Loucy (cell line): ENCODE results near the gene NEMP2.
A peak's percentile ranks its signal among the peaks of the same experiment; 100 is the strongest.

Experiments
- H2AFZ ChIP-seq: fragments of 200-600 bp; sonication (generic); 2 replicates; pipeline ENCODE4 v1.6.0; 2016; ENCODE audit warnings: antibody characterized with exemption, mild to moderate bottlenecking, low read length, moderate library complexity
- H3F3A ChIP-seq: fragments of 200-600 bp; 2 replicates; pipeline ENCODE4 v1.6.0; 2016; ENCODE audit warnings: antibody characterized with exemption, low read depth, mild to moderate bottlenecking
- H3K27me3 ChIP-seq: fragments of 200-600 bp; sonication (generic); 2 replicates; pipeline ENCODE4 v1.6.1; 2014; ENCODE audit warnings: low read length, mild to moderate bottlenecking; ENCODE audit not compliant: insufficient read depth, poor library complexity, severe bottlenecking
- H3K36me3 ChIP-seq: fragments of 200-600 bp; sonication (generic); 2 replicates; pipeline ENCODE4 v1.6.1; 2016; ENCODE audit warnings: low read length; ENCODE audit not compliant: insufficient read depth
- H3K4me1 ChIP-seq: fragments of 200-600 bp; sonication (generic); 2 replicates; pipeline ENCODE4 v1.5.1; 2014; ENCODE audit warnings: low read length, mild to moderate bottlenecking; ENCODE audit not compliant: insufficient read depth, poor library complexity, severe bottlenecking
- H3K4me2 ChIP-seq: fragments of 200-600 bp; sonication (generic); 2 replicates; pipeline ENCODE4 v1.6.0; 2014; ENCODE audit warnings: antibody characterized with exemption, low read length, low read depth, mild to moderate bottlenecking; ENCODE audit not compliant: poor library complexity, severe bottlenecking
- H3K4me3 ChIP-seq: fragments of 200-600 bp; sonication (generic); 2 replicates; pipeline ENCODE4 v1.5.1; 2014; ENCODE audit warnings: low read length, mild to moderate bottlenecking, mixed read lengths; ENCODE audit not compliant: poor library complexity, severe bottlenecking
- H3K79me2 ChIP-seq: fragments of 200-600 bp; sonication (generic); 2 replicates; pipeline ENCODE4 v1.6.1; 2014; ENCODE audit warnings: low read length; ENCODE audit not compliant: insufficient read depth
- H3K9ac ChIP-seq: fragments of 200-600 bp; sonication (generic); 2 replicates; pipeline ENCODE4 v1.6.0; 2014; ENCODE audit warnings: mild to moderate bottlenecking, low read depth, low read length, moderate library complexity; ENCODE audit not compliant: poor library complexity, severe bottlenecking
- H3K9me2 ChIP-seq: fragments of 200-600 bp; sonication (generic); replicated peaks from 2 replicates; pipeline ENCODE4 v1.6.1; 2016; ENCODE audit warnings: low read depth, low read length, mixed read lengths
- H3K9me3 ChIP-seq: fragments of 200-600 bp; sonication (generic); 2 replicates; pipeline ENCODE4 v1.6.1; 2014; ENCODE audit warnings: mild to moderate bottlenecking, antibody characterized with exemption, low read length, low read depth; ENCODE audit not compliant: insufficient read depth
- H4K20me1 ChIP-seq: fragments of 200-600 bp; sonication (generic); 2 replicates; pipeline ENCODE4 v1.6.0; 2014; ENCODE audit warnings: antibody characterized with exemption, low read length, mild to moderate bottlenecking; ENCODE audit not compliant: insufficient read depth, poor library complexity, severe bottlenecking
- EZH2phosphoT487 ChIP-seq: fragments of 200-600 bp; IDR thresholded peaks from 2 replicates; pipeline ENCODE4 v1.6.1; 2018; ENCODE audit warnings: antibody characterized with exemption, mild to moderate bottlenecking, moderate library complexity, borderline replicate concordance
- TF ChIP-seq, protein P1 (sequence below): fragments of 200-600 bp; sonication (generic); conservative IDR thresholded peaks from 2 replicates; pipeline ENCODE4 v1.5.1; 2014; ENCODE audit warnings: mild to moderate bottlenecking, antibody characterized with exemption, low read length

The NEMP2 gene, protein sequence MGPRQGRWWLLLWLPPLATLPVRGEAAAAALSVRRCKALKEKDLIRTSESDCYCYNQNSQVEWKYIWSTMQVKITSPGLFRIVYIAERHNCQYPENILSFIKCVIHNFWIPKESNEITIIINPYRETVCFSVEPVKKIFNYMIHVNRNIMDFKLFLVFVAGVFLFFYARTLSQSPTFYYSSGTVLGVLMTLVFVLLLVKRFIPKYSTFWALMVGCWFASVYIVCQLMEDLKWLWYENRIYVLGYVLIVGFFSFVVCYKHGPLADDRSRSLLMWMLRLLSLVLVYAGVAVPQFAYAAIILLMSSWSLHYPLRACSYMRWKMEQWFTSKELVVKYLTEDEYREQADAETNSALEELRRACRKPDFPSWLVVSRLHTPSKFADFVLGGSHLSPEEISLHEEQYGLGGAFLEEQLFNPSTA

GRCh38 chr2:190534310-190535120 lies at the start of gene NEMP2:
NEMP2 (minus strand) TSS chr2:190534722; CDS start chr2:190534655, 67 bp downstream.
- Histone ChIP-seq H3K9me2 (no peaks in the 10 kb centered on the region), H3K4me1 (peaks cover 51% of the 10 kb centered on the region), H3K4me2 (peak within 1 kb of the TSS; percentile 88), H3K4me3 (peak within 1 kb of the TSS; percentile 83), H4K20me1 (no peaks in the 10 kb centered on the region), H3K9me3 (peaks cover 6% of the 10 kb centered on the region; the same call in 1 of the 2 replicates), H3K9ac (peak within 1 kb of the TSS; percentile 94), H3K79me2 (peaks cover 39% of the 10 kb centered on the region), H3K36me3 (no peaks in the 10 kb centered on the region), H3K27me3 (no peaks in the 10 kb centered on the region), H2AFZ (peak within 1 kb of the TSS; percentile 76), H3F3A (peaks cover 9% of the 10 kb centered on the region)
- TF ChIP-seq, protein P1, sequence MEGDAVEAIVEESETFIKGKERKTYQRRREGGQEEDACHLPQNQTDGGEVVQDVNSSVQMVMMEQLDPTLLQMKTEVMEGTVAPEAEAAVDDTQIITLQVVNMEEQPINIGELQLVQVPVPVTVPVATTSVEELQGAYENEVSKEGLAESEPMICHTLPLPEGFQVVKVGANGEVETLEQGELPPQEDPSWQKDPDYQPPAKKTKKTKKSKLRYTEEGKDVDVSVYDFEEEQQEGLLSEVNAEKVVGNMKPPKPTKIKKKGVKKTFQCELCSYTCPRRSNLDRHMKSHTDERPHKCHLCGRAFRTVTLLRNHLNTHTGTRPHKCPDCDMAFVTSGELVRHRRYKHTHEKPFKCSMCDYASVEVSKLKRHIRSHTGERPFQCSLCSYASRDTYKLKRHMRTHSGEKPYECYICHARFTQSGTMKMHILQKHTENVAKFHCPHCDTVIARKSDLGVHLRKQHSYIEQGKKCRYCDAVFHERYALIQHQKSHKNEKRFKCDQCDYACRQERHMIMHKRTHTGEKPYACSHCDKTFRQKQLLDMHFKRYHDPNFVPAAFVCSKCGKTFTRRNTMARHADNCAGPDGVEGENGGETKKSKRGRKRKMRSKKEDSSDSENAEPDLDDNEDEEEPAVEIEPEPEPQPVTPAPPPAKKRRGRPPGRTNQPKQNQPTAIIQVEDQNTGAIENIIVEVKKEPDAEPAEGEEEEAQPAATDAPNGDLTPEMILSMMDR, result no peak
- TF ChIP-seq EZH2phosphoT487, result no peak

- no peaks in the 10 kb centered on the region for H3K9me3 ChIP-seq
- H3K9ac ChIP-seq, result no peak overlapping the region
- H2AFZ ChIP-seq, result no peak overlapping the region
- no peaks in the 10 kb centered on the region for H3K79me2 ChIP-seq
- no peak overlapping the region for H3K4me3 ChIP-seq
- H3K4me1 ChIP-seq, result peaks cover 2% of the 10 kb centered on the region
- H3F3A ChIP-seq, result no peaks in the 10 kb centered on the region
- H3K9me2 ChIP-seq, result no peaks in the 10 kb centered on the region
- no peaks in the 10 kb centered on the region for H4K20me1 ChIP-seq
- no peak overlapping the region for H3K4me2 ChIP-seq
- no peaks in the 10 kb centered on the region for H3K27me3 ChIP-seq
- no peaks in the 10 kb centered on the region for H3K36me3 ChIP-seq
- TF ChIP-seq, protein P1, result no peak
- TF ChIP-seq EZH2phosphoT487, result no peak
These were observed 49.2 kb upstream of the NEMP2 start for GRCh38 chr2:190583507-190584337.

DNA sequence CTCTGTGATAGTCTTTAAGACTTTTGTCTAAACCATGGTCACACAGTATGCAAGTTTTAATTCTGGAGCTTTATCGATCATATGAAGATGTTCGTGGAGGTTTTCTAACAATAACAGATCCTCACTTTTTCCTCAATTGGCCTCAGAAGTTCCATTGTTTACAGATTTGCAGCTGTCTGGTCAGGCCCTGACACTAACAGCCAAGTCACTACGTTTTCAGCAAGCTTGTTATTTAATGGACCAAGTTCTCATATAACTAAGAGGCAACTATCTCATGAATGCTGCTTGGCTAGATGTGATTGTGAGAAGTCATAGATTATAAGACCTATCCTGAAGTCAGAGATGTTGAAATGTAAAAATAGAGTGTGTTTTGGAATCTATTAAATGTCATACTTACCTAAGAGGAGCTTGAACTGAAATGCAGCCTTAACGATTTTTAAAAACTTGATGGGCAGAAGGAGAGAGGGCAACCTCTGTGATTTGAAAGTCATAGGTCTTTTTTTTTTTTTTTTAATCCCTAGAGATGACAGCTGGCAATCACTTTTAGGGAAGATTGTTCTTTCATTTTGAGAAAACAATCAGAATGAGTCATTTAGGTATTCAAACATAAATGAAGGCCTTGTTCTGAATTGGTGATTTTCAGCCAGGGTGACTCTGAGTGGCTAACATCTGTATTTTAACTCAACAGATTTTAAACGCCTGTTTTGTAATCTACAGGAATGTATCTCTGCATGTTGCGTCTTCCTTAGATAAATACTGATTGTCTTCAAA lies 48.4 kb upstream of the NEMP2 start:
- Histone ChIP-seq H3K79me2 (no peaks in the 10 kb centered on the region), H3K27me3 (no peaks in the 10 kb centered on the region), H2AFZ (no peak overlapping the region), H3K36me3 (no peaks in the 10 kb centered on the region), H3K9ac (no peak overlapping the region), H3K9me3 (no peaks in the 10 kb centered on the region), H3F3A (no peaks in the 10 kb centered on the region), H4K20me1 (no peaks in the 10 kb centered on the region), H3K9me2 (no peaks in the 10 kb centered on the region), H3K4me2 (no peak overlapping the region), H3K4me3 (no peak overlapping the region), H3K4me1 (peaks cover 10% of the 10 kb centered on the region)
- no peak for TF ChIP-seq EZH2phosphoT487
- TF ChIP-seq, protein P1, result no peak
